ENCODE measurements around the gene CERS2. TPM values are rescaled to one million over a fixed set of nuclear protein-coding genes. Genes with fewer than 3 reads are reported as not detected.

Gene CERS2
- total RNA-seq, 4 donors from 2014 or later = 96.8 to 144 (median 131) TPM

GRCh38 chr1:150927624-150928023 is 47.0 kb downstream of the CERS2 start:
- TF ChIP-seq CTCF (IDR thresholded peaks at IDR 0.05) = no peak
- DNase-seq (ENCODE audit: low spot score) (no peak), ATAC-seq (ENCODE audit: low FRiP score) (no peak)

GRCh38 chr1:150926097-150926741 is 48.4 kb downstream of the CERS2 start, which contains the start of gene SETDB1:
SETDB1 (plus strand) TSS chr1:150926363; CDS start chr1:150927715, 1,352 bp downstream.
- no peak for TF ChIP-seq CTCF (IDR thresholded peaks at IDR 0.05)
- peak; percentile 97 for ATAC-seq (ENCODE audit: low FRiP score)

GRCh38 chr1:150925080-150925479 is 49.6 kb downstream of the CERS2 start:
- ATAC-seq (ENCODE audit: low FRiP score) = no peak

More at GRCh38 chr1:150926097-150926741, 48.4 kb downstream of the CERS2 start, which contains the start of gene SETDB1:
- DNase-seq (ENCODE audit: low spot score) = peak; percentile 66

GRCh38 chr1:150922519-150922975 is 52.1 kb downstream of the CERS2 start:
- TF ChIP-seq CTCF (IDR thresholded peaks at IDR 0.05) = peak in 1 of 3 donors; percentile 69
- DNase-seq (ENCODE audit: low spot score) (peak; percentile 60), ATAC-seq (ENCODE audit: low FRiP score) (peak; percentile 82)

More at GRCh38 chr1:150925080-150925479, 49.6 kb downstream of the CERS2 start:
- no peak for TF ChIP-seq CTCF (IDR thresholded peaks at IDR 0.05)
- no peak for DNase-seq (ENCODE audit: low spot score)

GRCh38 chr1:150917387-150917786 is 57.2 kb downstream of the CERS2 start:
- no peak for ATAC-seq (ENCODE audit: low FRiP score)
- TF ChIP-seq CTCF (IDR thresholded peaks at IDR 0.05) = no peak
- DNase-seq (ENCODE audit: low spot score) = no peak

Small RNA genes lying within 50 kb of the gene (small RNA-seq; reads per million reads assigned to genes)
- gene RNU6-884P = not detected

Other genes with a start within 250 kb of the CERS2 start
- 100 to 1,000 TPM in 3 of 4 donors, 10 to 100 TPM in 1; 95.7 to 310 (median 139) TPM for gene CTSS, start 209.1 kb downstream of the CERS2 start, total RNA-seq
- gene CTSK, start 166.6 kb downstream of the CERS2 start, total RNA-seq = 10 to 100 TPM; 41.2 to 74.5 (median 59.6) TPM
- 10 to 100 TPM; 45.0 to 75.0 (median 58.3) TPM for gene ARNT, start 98.2 kb downstream of the CERS2 start, total RNA-seq
- not detected for gene CTXND2, start 87.7 kb downstream of the CERS2 start, total RNA-seq
- 10 to 100 TPM; 23.7 to 32.9 (median 27.8) TPM for gene SETDB1, start 48.5 kb downstream of the CERS2 start, total RNA-seq
- gene ANXA9, start 7.5 kb upstream of the CERS2 start, total RNA-seq = 10 to 100 TPM in 1 of 4 donors, 1 to 10 TPM in 2, under 1 TPM in 1; 0.79 to 26.4 (median 5.6) TPM
- gene MINDY1, start 32.1 kb upstream of the CERS2 start, total RNA-seq = 10 to 100 TPM; 15.5 to 35.4 (median 33.2) TPM
- gene PRUNE1, start 33.6 kb upstream of the CERS2 start, total RNA-seq = 10 to 100 TPM in 3 of 4 donors, 1 to 10 TPM in 1; 6.2 to 20.6 (median 16.2) TPM
- under 1 TPM in 3 of 4 donors, not detected in 1; 0.63 to 0.74 (median 0.69) TPM for gene BNIPL, start 61.8 kb upstream of the CERS2 start, total RNA-seq
- gene C1orf56, start 72.9 kb upstream of the CERS2 start, total RNA-seq = 1 to 10 TPM; 2.8 to 7.8 (median 5.6) TPM
- gene CDC42SE1, start 84.8 kb upstream of the CERS2 start, total RNA-seq = 100 to 1,000 TPM in 1 of 4 donors, 10 to 100 TPM in 3; 56.6 to 115 (median 92.0) TPM
- gene MLLT11, start 85.6 kb upstream of the CERS2 start, total RNA-seq = 1 to 10 TPM in 2 of 4 donors, under 1 TPM in 2; 0.47 to 6.6 (median 0.79) TPM
- gene GABPB2, start 95.9 kb upstream of the CERS2 start, total RNA-seq = 10 to 100 TPM; 15.0 to 36.1 (median 21.2) TPM
- 10 to 100 TPM in 1 of 4 donors, 1 to 10 TPM in 3; 2.6 to 25.5 (median 4.1) TPM for gene SEMA6C, start 171.8 kb upstream of the CERS2 start, total RNA-seq
- 10 to 100 TPM in 3 of 4 donors, 1 to 10 TPM in 1; 7.6 to 16.4 (median 13.0) TPM for gene TNFAIP8L2, start 181.8 kb upstream of the CERS2 start, total RNA-seq
- gene LYSMD1, start 191.1 kb upstream of the CERS2 start, total RNA-seq = 10 to 100 TPM in 2 of 4 donors, 1 to 10 TPM in 2; 4.1 to 11.0 (median 9.8) TPM
- gene SCNM1, start 191.3 kb upstream of the CERS2 start, total RNA-seq = 10 to 100 TPM; 12.0 to 24.7 (median 20.7) TPM
- 1 to 10 TPM in 1 of 4 donors, not detected in 3; 1.9 TPM for gene TMOD4, start 201.1 kb upstream of the CERS2 start, total RNA-seq
- 10 to 100 TPM; 24.0 to 26.1 (median 24.6) TPM for gene VPS72, start 215.4 kb upstream of the CERS2 start, total RNA-seq
- gene PIP5K1A, start 223.7 kb upstream of the CERS2 start, total RNA-seq = 10 to 100 TPM; 31.5 to 94.2 (median 59.4) TPM

Measured in omental fat pad (tissue), 4 donors.